Activated naive CD8-positive, alpha-beta T cell treated with anti-CD3 and anti-CD28 coated beads for 36 hours (primary cell): ENCODE data around the gene MMP1. TPM values are rescaled to one million over a fixed set of nuclear protein-coding genes. Genes with fewer than 3 reads are reported as not detected.
"Not testable (repeated sequence)": the region's sequence is repeated elsewhere in the genome, so short reads cannot be mapped to it uniquely, and the experiment has no call there.

Experiments
- DNase-seq: peaks from one replicate; pipeline ENCODE4 v3.0.0; 2021
- H3K27ac Mint-ChIP-seq: one replicate; pipeline ENCODE4 v1.8.0; 2022; ENCODE audit warnings: mild to moderate bottlenecking, moderate library complexity, mixed read lengths
- H3K27me3 Mint-ChIP-seq: one replicate; pipeline ENCODE4 v1.8.0; 2022; ENCODE audit warnings: mild to moderate bottlenecking, mixed read lengths
- H3K36me3 Mint-ChIP-seq: one replicate; pipeline ENCODE4 v1.8.0; 2021; ENCODE audit warnings: mild to moderate bottlenecking, mixed read lengths
- H3K4me1 Mint-ChIP-seq: one replicate; pipeline ENCODE4 v1.8.0; 2021; ENCODE audit warnings: mixed read lengths
- H3K4me3 Mint-ChIP-seq: one replicate; pipeline ENCODE4 v1.8.0; 2022; ENCODE audit warnings: mild to moderate bottlenecking, moderate library complexity, mixed read lengths
- H3K9me3 Mint-ChIP-seq: one replicate; pipeline ENCODE4 v1.8.0; 2022; ENCODE audit warnings: mixed read lengths
- total RNA-seq, 2 experiments: library from RNA; stranded (reverse); gene quantifications; one replicate each; pipeline ENCODE4 v1.2.3, GENCODE V29; 2021

The MMP1 gene
- total RNA-seq, 2 experiments from 2014 or later: not detected

DNA sequence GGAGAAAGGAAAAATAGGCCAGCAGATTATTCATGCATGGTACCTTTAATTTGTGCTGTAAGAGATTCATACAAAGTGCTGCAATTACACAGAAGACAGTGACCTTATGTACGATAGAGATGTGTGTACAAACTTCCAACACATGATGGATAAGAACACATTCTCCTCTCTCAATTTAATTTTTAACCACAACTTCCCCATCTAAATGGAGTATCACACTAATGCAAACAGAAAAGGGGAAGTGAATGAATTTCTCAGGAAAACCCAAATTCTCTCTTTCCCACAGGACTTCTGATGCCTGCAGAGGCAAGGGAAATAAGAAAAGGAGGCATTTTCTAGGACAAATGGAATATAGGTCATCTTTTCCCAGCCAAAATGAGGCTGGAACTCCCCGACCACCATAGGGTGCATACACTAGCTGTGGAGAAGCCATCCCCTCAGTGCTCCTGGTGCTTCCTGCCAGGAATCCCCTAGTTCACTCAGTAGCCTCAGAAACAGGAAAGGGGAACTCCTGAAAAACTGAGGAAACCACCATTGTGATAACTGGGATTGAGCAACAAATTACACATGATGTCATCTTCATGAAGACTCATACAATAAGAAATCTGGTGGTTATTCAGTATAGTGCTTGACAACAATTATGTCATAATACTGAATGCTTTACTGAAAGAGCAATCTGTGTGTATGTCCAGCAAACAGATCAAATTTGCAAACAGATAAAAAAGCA, 40.0 kb downstream of the MMP1 start:
- peaks cover 4% of the 10 kb centered on the region for H3K4me1 Mint-ChIP-seq
- DNase-seq: no peak
- H3K4me3 Mint-ChIP-seq: no peak overlapping the region
- peaks cover 40% of the 10 kb centered on the region for H3K27me3 Mint-ChIP-seq
- H3K9me3 Mint-ChIP-seq: no peaks in the 10 kb centered on the region
- H3K27ac Mint-ChIP-seq: no peak overlapping the region
- H3K36me3 Mint-ChIP-seq: no peaks in the 10 kb centered on the region

DNA sequence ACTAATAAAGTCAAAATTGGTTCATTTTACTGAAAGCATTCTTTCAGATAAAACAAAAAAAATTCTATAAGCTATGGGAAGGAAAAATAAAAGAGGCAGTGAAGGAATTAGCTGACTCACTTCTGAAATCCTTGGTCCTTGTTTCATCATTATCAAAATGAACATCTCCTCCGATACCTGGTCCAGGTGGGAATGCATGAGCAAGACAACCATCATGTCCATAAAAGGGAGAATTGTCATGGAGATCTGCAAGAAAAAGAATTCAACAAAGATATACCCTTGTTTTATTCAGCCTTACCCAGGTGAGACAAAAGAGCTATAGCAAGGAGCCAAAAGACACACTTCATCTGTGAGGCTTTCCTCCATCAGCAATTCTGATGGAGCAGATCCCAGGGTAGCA, 44.7 kb downstream of the MMP1 start:
- no peak overlapping the region for H3K4me3 Mint-ChIP-seq
- no peak for DNase-seq
- peaks cover 37% of the 10 kb centered on the region for H3K27me3 Mint-ChIP-seq
- H3K36me3 Mint-ChIP-seq: no peaks in the 10 kb centered on the region
- no peaks in the 10 kb centered on the region for H3K4me1 Mint-ChIP-seq
- no peak overlapping the region for H3K27ac Mint-ChIP-seq
- peaks cover 2% of the 10 kb centered on the region for H3K9me3 Mint-ChIP-seq

DNA sequence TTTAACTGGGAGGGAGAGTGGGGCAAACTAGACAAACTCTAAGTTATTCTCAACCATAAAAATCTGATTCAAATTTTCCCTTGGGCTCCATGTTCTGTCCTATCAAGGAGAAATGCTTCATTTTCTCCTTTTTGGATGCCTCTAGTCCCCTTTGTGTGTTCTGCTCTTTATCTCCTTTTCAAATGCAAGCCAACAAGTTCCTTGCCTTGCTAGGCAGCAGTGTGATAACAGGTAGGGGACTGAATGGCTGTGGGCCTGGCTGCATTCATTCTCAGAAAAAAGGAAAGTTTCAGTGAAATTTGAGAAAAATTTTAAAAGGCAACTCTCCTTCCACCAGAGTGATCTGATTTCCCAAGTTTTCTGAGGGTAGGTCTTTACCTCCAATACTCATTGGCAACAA, 46.3 kb downstream of the MMP1 start:
- no peaks in the 10 kb centered on the region for H3K36me3 Mint-ChIP-seq
- H3K4me3 Mint-ChIP-seq: no peak overlapping the region
- H3K4me1 Mint-ChIP-seq: no peaks in the 10 kb centered on the region
- DNase-seq: no peak
- peaks cover 3% of the 10 kb centered on the region for H3K9me3 Mint-ChIP-seq
- no peak overlapping the region for H3K27ac Mint-ChIP-seq
- peaks cover 31% of the 10 kb centered on the region for H3K27me3 Mint-ChIP-seq

DNA sequence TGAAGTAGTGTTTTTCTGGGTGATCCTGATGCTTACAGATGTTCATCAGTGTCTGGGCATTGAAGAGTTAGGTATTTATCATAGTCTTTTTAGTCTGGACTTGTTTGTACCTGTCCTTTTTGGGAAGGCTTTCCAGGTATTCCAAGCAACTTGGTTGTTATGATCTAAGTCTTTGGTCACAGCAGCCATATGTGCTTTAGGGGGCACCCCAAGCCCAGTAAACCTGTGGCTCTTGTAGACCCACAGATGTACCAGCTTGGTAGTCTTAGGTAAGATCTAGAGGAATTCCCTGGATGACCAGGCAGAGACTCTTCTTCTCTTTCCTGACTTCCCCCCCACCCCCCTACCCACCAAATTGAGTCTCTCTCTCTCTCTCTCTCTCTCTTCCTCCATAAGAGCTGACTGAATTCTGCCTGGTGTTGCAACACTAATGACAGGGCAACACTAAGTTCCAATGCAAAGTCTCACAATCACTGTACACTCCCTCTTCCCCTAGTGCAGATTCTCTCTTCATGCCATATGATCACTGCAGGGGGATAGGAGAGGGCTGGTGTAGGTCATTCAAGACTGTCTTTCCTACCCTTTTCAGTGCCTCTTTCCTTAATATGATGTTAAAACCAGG, 48.7 kb downstream of the MMP1 start:
- H3K36me3 Mint-ChIP-seq: no peaks in the 10 kb centered on the region
- DNase-seq: no peak
- H3K9me3 Mint-ChIP-seq: peaks cover 7% of the 10 kb centered on the region
- H3K4me1 Mint-ChIP-seq: no peaks in the 10 kb centered on the region
- H3K27me3 Mint-ChIP-seq: peaks cover 20% of the 10 kb centered on the region
- H3K4me3 Mint-ChIP-seq: no peak overlapping the region
- no peak overlapping the region for H3K27ac Mint-ChIP-seq

DNA sequence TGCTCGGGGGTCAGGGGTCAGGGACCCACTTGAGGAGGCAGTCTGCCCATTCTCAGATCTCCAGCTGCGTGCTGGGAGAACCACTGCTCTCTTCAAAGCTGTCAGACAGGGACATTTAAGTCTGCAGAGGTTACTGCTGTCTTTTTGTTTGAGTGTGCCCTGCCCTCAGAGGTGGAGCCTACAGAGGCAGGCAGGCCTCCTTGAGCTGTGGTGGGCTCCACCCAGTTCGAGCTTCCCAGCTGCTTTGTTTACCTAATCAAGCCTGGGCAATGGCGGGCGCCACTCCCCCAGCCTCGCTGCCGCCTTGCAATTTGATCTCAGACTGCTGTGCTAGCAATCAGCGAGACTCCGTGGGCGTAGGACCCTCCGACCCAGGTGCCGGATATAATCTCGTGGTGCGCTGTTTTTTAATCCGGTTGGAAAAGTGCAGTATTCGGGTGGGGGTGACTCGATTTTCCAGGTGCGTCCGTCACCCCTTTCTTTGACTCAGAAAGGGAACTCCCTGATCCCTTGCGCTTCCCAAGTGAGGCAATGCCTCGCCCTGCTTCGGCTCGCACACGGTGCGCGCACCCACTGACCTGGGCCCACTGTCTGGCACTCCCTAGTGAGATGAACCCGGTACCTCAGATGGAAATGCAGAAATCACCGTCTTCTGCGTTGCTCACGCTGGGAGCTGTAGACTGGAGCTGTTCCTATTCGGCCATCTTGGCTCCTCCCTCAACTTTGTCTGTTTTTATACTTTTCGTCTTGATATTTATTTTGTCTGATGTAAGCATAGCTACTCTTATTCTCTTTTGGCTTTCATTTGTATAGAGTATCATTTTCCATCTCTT, 51.0 kb downstream of the MMP1 start:
- H3K4me3 Mint-ChIP-seq, H3K27ac Mint-ChIP-seq, H3K36me3 Mint-ChIP-seq, H3K4me1 Mint-ChIP-seq, DNase-seq, H3K9me3 Mint-ChIP-seq: not testable (repeated sequence)
- H3K27me3 Mint-ChIP-seq: peaks cover 17% of the 10 kb centered on the region

Other genes with a start within 250 kb of the MMP1 start
- gene MMP20, start 172.8 kb downstream of the MMP1 start, total RNA-seq: not detected
- not detected for gene MMP27, start 92.4 kb downstream of the MMP1 start, total RNA-seq
- under 1 TPM in 1 of 2 experiments, not detected in 1; 0.14 TPM for gene MMP8, start 73.2 kb downstream of the MMP1 start, total RNA-seq
- not detected for gene MMP10, start 17.5 kb downstream of the MMP1 start, total RNA-seq
- not detected for gene MMP3, start 45.4 kb upstream of the MMP1 start, total RNA-seq
- not detected for gene MMP12, start 76.8 kb upstream of the MMP1 start, total RNA-seq
- gene MMP13, start 157.6 kb upstream of the MMP1 start, total RNA-seq: not detected